DND-41 (cell line): ENCODE data around the gene EMD.

Source experiments
- ATAC-seq: fragments of 200-7000 bp; cut with Tn5 transposase; 3 replicates; pipeline ENCODE4 v1.9.1; 2021; ENCODE audit warnings: low read depth; ENCODE audit not compliant: insufficient read depth
- DNase-seq: peaks from one replicate; pipeline ENCODE4 v3.0.0-alpha.2; 2020
- H2AFZ ChIP-seq: 2 replicates; pipeline ENCODE4 v1.6.0; 2012; ENCODE audit warnings: low read depth, low read length
- H3K27ac ChIP-seq: 2 replicates; pipeline ENCODE4 v1.5.1; 2012; ENCODE audit warnings: low read length, inconsistent platforms
- H3K27me3 ChIP-seq: fragments of 200-600 bp; sonication (generic); 2 replicates; pipeline ENCODE4 v1.6.0; 2012; ENCODE audit warnings: low read length, mild to moderate bottlenecking, inconsistent platforms; ENCODE audit not compliant: insufficient read depth, poor library complexity
- H3K36me3 ChIP-seq: 2 replicates; pipeline ENCODE4 v1.5.1; 2012; ENCODE audit warnings: low read length, inconsistent platforms; ENCODE audit not compliant: insufficient read depth
- H3K4me1 ChIP-seq: 2 replicates; pipeline ENCODE4 v1.5.1; 2012; ENCODE audit warnings: mild to moderate bottlenecking, low read length; ENCODE audit not compliant: insufficient read depth
- H3K4me2 ChIP-seq: 2 replicates; pipeline ENCODE4 v1.6.0; 2012; ENCODE audit warnings: mild to moderate bottlenecking, moderate library complexity, low read length, inconsistent platforms; ENCODE audit not compliant: insufficient read depth
- H3K4me3 ChIP-seq, 2 experiments: fragments of 200-600 bp in 1 of 2; shearing (Covaris generic) in 1 of 2; 2 replicates each; pipeline ENCODE4 v1.5.1; 2012 to 2016; ENCODE audit warnings: inconsistent platforms in 2 of 2, low read length in 2 of 2, mild to moderate bottlenecking in 2 of 2, low read depth in 1 of 2, moderate library complexity in 1 of 2
- H3K79me2 ChIP-seq: 2 replicates; pipeline ENCODE4 v1.6.0; 2012; ENCODE audit warnings: low read length, inconsistent platforms; ENCODE audit not compliant: insufficient read depth
- H3K9ac ChIP-seq: 2 replicates; pipeline ENCODE4 v1.6.0; 2012; ENCODE audit warnings: low read depth, mild to moderate bottlenecking, inconsistent platforms, low read length, moderate library complexity
- H3K9me3 ChIP-seq: 2 replicates; pipeline ENCODE4 v1.5.1; 2012; ENCODE audit warnings: low read length, moderate library complexity, mild to moderate bottlenecking, inconsistent platforms; ENCODE audit not compliant: insufficient read depth, severe bottlenecking
- H4K20me1 ChIP-seq: 2 replicates; pipeline ENCODE4 v1.6.0; 2012; ENCODE audit warnings: low read length; ENCODE audit not compliant: insufficient read depth
- EZH2 ChIP-seq: IDR thresholded peaks from 3 replicates; pipeline ENCODE4 v1.6.1; 2012; ENCODE audit warnings: borderline replicate concordance, low read depth, mild to moderate bottlenecking, moderate library complexity, low read length, inconsistent platforms; ENCODE audit not compliant: severe bottlenecking
- TF ChIP-seq, protein P1 (sequence below): IDR thresholded peaks from 2 replicates; pipeline ENCODE4 v1.5.1; 2012; ENCODE audit warnings: borderline replicate concordance, low read length, moderate library complexity, mild to moderate bottlenecking; ENCODE audit not compliant: poor library complexity, severe bottlenecking; ENCODE audit errors: extremely low read depth

Gene EMD

DNA sequence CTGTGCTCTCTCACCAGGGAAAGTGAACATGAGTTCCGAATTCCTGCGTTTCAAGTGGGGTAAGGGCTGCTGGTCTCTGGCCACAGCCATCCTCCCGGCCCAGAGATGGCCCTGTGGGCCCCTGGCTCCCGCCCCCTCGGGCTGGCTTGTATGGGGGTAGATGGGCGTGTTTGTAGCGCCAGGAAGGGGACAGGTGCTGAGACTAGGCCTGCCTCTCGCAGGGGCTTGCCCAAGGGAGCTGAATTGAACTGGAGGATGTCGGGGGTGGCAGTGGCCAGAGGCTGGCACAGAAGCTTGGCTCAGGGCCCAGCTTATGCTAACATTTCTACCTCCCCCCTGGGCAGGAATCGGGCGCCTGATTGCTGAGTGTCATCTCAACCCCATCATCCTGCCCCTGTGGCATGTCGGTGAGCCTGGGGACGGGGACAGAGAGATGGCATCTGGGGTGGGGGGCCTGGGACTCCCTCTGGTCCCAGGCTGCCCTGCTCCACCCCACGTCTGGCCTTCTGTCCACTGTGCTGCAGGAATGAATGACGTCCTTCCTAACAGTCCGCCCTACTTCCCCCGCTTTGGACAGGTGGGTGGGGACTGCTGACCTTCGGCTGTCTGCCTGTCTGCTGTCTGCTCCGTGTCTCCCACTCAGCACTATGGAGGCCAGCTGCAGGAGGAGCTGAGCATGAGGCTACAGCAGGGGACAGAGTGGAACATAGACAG lies 40.8 kb downstream of the EMD start:
- no peak overlapping the region for H3K4me3 ChIP-seq

DNA sequence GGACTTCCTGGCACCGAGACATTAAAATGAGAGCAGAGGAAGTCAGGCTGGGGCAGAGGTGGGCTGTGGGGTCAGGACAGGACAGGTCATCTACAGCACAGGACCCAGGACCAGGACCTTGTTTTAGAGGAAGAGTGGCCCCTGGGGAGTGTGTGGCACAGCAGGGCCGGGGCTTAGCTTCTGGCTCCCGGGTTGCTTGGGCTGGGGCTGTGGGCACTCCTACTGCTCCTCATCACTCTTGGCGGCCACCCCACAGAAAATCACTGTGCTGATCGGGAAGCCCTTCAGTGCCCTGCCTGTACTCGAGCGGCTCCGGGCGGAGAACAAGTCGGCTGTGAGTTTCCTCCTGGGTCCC lies 41.3 kb downstream of the EMD start:
- no peak overlapping the region for H3K9ac ChIP-seq
- no peak overlapping the region for H3K27ac ChIP-seq
- H3K4me3 ChIP-seq = no peak overlapping the region
- no peaks in the 10 kb centered on the region for H4K20me1 ChIP-seq
- H3K79me2 ChIP-seq = no peaks in the 10 kb centered on the region
- TF ChIP-seq EZH2 = no peak
- TF ChIP-seq, protein P1, sequence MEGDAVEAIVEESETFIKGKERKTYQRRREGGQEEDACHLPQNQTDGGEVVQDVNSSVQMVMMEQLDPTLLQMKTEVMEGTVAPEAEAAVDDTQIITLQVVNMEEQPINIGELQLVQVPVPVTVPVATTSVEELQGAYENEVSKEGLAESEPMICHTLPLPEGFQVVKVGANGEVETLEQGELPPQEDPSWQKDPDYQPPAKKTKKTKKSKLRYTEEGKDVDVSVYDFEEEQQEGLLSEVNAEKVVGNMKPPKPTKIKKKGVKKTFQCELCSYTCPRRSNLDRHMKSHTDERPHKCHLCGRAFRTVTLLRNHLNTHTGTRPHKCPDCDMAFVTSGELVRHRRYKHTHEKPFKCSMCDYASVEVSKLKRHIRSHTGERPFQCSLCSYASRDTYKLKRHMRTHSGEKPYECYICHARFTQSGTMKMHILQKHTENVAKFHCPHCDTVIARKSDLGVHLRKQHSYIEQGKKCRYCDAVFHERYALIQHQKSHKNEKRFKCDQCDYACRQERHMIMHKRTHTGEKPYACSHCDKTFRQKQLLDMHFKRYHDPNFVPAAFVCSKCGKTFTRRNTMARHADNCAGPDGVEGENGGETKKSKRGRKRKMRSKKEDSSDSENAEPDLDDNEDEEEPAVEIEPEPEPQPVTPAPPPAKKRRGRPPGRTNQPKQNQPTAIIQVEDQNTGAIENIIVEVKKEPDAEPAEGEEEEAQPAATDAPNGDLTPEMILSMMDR = no peak
- H3K4me2 ChIP-seq = no peak overlapping the region
- no peaks in the 10 kb centered on the region for H3K9me3 ChIP-seq
- H3K36me3 ChIP-seq = peaks cover 8% of the 10 kb centered on the region
- DNase-seq (no peak), ATAC-seq (no peak)
- no peaks in the 10 kb centered on the region for H3K4me1 ChIP-seq
- H2AFZ ChIP-seq = no peak overlapping the region
- no peaks in the 10 kb centered on the region for H3K27me3 ChIP-seq

More for the DNA sequence above, 40.8 kb downstream of the EMD start:
- Histone ChIP-seq H3K9me3 (no peaks in the 10 kb centered on the region), H3K36me3 (peaks cover 13% of the 10 kb centered on the region), H3K79me2 (no peaks in the 10 kb centered on the region), H3K27ac (no peak overlapping the region), H3K27me3 (no peaks in the 10 kb centered on the region), H3K9ac (no peak overlapping the region), H3K4me1 (no peaks in the 10 kb centered on the region), H2AFZ (no peak overlapping the region), H4K20me1 (no peaks in the 10 kb centered on the region), H3K4me2 (no peak overlapping the region)
- DNase-seq = no peak
- TF ChIP-seq, protein P1 = no peak
- no peak for TF ChIP-seq EZH2
- 0 out of 3 replicates have a peak, but pooled peaks have one; percentile 34 for ATAC-seq

DNA sequence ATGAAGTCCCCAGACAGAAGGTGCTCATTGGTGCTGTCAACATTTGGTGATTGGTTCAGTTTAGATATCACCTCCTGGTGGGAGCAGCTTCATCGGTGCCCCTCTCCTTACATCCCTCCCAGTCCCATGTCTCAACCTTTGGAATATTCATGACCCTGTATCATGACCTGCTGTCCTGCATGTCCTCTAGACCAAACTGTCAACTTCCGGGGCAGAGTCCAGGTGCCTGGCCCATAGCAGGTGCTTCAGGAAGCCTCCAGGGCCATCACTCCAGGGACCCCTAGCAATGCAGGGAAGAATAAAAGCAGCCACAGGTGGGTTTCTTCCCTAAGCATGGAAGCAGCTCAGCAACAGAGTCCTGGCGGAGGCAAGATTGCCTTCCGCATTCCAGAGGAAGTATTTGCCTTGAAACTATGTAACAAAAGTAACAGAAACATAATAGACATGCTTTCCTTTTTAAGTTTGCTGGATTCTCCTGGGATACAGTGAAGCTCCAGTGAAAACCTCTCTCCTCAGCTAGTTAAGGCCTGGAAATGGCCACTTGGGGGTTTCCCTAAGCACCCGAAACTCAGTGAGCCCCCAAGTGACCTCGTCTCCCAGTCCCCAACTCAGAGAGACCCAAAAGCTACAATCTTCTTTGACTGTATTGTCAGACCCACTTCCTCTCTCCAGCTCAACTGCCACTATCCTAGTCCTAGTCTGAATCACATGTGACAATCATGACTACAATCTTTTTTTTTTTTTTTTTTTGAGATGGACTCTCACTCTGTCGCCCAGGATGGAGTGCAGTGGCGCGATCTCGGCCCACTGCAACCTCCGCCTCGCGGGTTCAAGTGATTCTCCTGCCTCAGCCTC lies 48.0 kb downstream of the EMD start:
- no peaks in the 10 kb centered on the region for H4K20me1 ChIP-seq
- H3K4me2 ChIP-seq = peak overlapping the region; percentile 86
- peaks cover 7% of the 10 kb centered on the region; the same call in 1 of the 2 replicates for H3K36me3 ChIP-seq
- no peak overlapping the region for H3K27ac ChIP-seq
- peak overlapping the region; percentile 79; the same call in 1 of the 2 replicates for H3K9ac ChIP-seq
- DNase-seq (no peak), ATAC-seq (no peak)
- H3K9me3 ChIP-seq = no peaks in the 10 kb centered on the region
- peaks cover 34% of the 10 kb centered on the region for H3K4me1 ChIP-seq
- H3K27me3 ChIP-seq = no peaks in the 10 kb centered on the region
- TF ChIP-seq EZH2 = no peak
- TF ChIP-seq, protein P1 = no peak
- H3K79me2 ChIP-seq = peaks cover 30% of the 10 kb centered on the region
- H2AFZ ChIP-seq = no peak overlapping the region
- peak overlapping the region in 1 of 2 experiments; percentile 88; a peak in 1 of 4 replicates for H3K4me3 ChIP-seq
